Adrenal gland (tissue), 12 donors: Measurements from ENCODE around the gene EXD3. TPM values are rescaled to one million over a fixed set of nuclear protein-coding genes. Genes with fewer than 3 reads are reported as not detected.

Experiments
- DNase-seq, 7 donors: peaks; one replicate each; pipeline ENCODE4 v3.0.0-alpha.2; 2019 to 2020
- H3K27ac ChIP-seq, 5 donors: fragments of 200-600 bp; sonication (generic) in 4 of 5; 1 replicate in 3 of 5; 2 replicates in 2 of 5; pipeline versions ENCODE4 v1.5.1 to v1.8.0; 2016 to 2020; ENCODE audit warnings: mild to moderate bottlenecking in 1 of 5
- H3K27me3 ChIP-seq: fragments of 200-600 bp; 2 replicates; pipeline ENCODE4 v1.8.0; 2021
- H3K36me3 ChIP-seq, 2 donors: fragments of 200-600 bp; replicated peaks in 1 of 2; 1 replicate in 1 of 2; 2 replicates in 1 of 2; pipeline versions ENCODE4 v1.5.1 to v1.8.0; 2018 to 2022
- H3K4me1 ChIP-seq, 2 donors: fragments of 200-600 bp; replicated peaks in 1 of 2; 1 replicate in 1 of 2; 2 replicates in 1 of 2; pipeline versions ENCODE4 v1.5.1 to v1.8.0; 2018 to 2021
- H3K4me3 ChIP-seq, 4 donors: fragments of 200-600 bp; sonication (generic) in 3 of 4; one replicate each; pipeline ENCODE4 v1.5.1; 2016 to 2018
- H3K9me3 ChIP-seq, 3 donors: fragments of 200-600 bp; sonication (generic) in 1 of 3; replicated peaks in 1 of 3; 1 replicate in 2 of 3; 2 replicates in 1 of 3; pipeline versions ENCODE4 v1.5.1 to v1.8.0; 2016 to 2021
- CTCF ChIP-seq, 6 experiments: fragments of 450-650 bp in 4 of 6; fragments of 200-600 bp in 2 of 6; sonication (generic) in 1 of 6; IDR thresholded peaks; 1 replicate in 5 of 6; 2 replicates in 1 of 6; pipeline versions ENCODE4 v1.5.1 to v1.8.0; 2016 to 2021; ENCODE audit warnings: antibody characterized with exemption in 6 of 6, mild to moderate bottlenecking in 2 of 6, moderate library complexity in 1 of 6
- POLR2A ChIP-seq, 2 donors: fragments of 450-650 bp; IDR thresholded peaks; one replicate each; pipeline ENCODE4 v1.6.1; 2017; ENCODE audit warnings: antibody characterized with exemption in 2 of 2, mild to moderate bottlenecking in 2 of 2, moderate library complexity in 1 of 2
- WGBS, 4 donors: extraction: QIAGEN DNeasy Blood & Tissue Kit in 2 of 4; methylation state at CpG; one replicate each; pipeline versions ENCODE4 v1.1.5 to v1.1.7; 2013 to 2017; 5-methylcytosine and 5-hydroxymethylcytosine counted together
- intact Hi-C, 2 donors: fragments of 100-400 bp; cut with DNase I; formaldehyde crosslinking; loops; one replicate each; pipeline versions ENCODE4 v1.14.1 to v1.15.0; 2022 to 2023
- polyA plus RNA-seq, 3 donors: library from polyadenylated mRNA; stranded (reverse); fragments of 200-250 nt in 2 of 3; fragments of 350-450 nt in 1 of 3; fragmentation: Illumina TruSeq in 1 of 3; extraction: RNeasy Lipid Tissue Mini Kit (QIAGEN cat#74804) in 1 of 3; gene quantifications; one replicate each; pipeline ENCODE4 v1.2.3, GENCODE V29; 2013 to 2014
- total RNA-seq, 9 donors: library from RNA; depleted of rRNA in 4 of 9; stranded (reverse); fragments of >200 nt in 4 of 9; fragments of 120-200 nt in 1 of 9; fragmentation: NEBNext Ultra II Directional in 1 of 9; extraction: Animal tissue kit (Norgen Biotek cat#: 25700) in 1 of 9; gene quantifications; one replicate each; pipeline versions ENCODE4 v1.1.0 to v1.2.4, GENCODE V29; 2013 to 2023
- donor health status: healthy with polysubstance abuse.
- donor health status: Bipolar disorder and iron deficiency.
- donor health status: DM: yes; HTN: yes; CAD: no.
- donor health status: DM: no; HTN: no; CAD: no.
- donor health status: DM: no; HTN: no; CAD: no.
- donor health status: DM: yes; HTN: yes; CAD: no.

Gene EXD3
- total and polyA plus RNA-seq, 12 donors, result 1.2 to 111 (median 23.9) TPM

DNA sequence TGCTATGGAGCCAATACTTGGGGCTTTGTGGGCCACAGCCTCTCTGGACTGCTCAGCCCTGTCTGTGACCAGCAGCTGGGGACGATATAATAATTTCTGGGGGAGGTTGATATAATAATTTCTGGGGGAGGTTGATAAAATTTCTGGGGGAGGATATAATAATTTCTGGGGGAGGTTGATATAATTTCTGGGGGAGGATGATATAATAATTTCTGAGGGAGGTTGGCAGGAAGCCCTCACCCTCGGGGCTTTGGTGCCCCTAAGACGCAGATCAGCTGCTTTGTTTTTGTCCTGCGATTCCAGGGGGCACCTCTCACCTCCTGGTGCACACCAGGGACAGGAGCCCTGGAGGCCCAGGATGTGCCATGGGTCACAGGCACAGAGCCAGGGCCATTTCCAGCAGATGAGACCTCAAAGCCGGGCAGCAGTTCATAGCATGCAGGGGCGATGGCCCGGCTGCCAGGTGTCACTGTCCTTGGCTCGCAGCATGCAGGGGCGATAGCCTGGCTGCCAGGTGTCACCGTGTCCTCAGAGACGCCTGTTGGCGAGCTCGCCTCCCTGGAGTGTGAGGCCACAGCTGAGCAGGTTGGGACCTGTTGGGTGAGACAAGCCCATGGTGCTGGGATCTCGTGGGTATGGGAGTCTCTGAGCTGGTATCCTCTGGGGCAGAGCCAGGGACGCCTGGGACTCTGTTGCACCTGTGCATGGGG, 149.2 kb downstream of the EXD3 start:
- peaks cover 4 to 18% of the 10 kb centered on the region in 2 donors for H3K4me1 ChIP-seq
- peaks cover 4% of the 10 kb centered on the region for H3K27me3 ChIP-seq
- H3K4me3 ChIP-seq, result no peak overlapping the region
- intact Hi-C loops, result no loop called here
- peak in 1 of 7 donors; percentile 19 for DNase-seq
- no peaks in the 10 kb centered on the region for H3K9me3 ChIP-seq
- no peak overlapping the region for H3K27ac ChIP-seq
- TF ChIP-seq CTCF (IDR thresholded peaks at IDR 0.05) (no peak), POLR2A (IDR thresholded peaks at IDR 0.05) (no peak)
- peaks cover 0 to 21% of the 10 kb centered on the region in 2 donors for H3K36me3 ChIP-seq
- 68 to 87% (median 75%) methylated on average over 8 to 15 of the region's 15 CpGs for WGBS, 4 donors

- Histone ChIP-seq H3K4me1 (peaks cover 4 to 23% of the 10 kb centered on the region in 2 donors), H3K36me3 (peaks cover 0 to 21% of the 10 kb centered on the region in 2 donors), H3K27ac (no peak overlapping the region), H3K9me3 (no peaks in the 10 kb centered on the region), H3K4me3 (no peak overlapping the region), H3K27me3 (no peaks in the 10 kb centered on the region)
- 80 to 88% (median 83%) methylated on average over 4 to 13 of the region's 13 CpGs for WGBS, 4 donors
- intact Hi-C loops, result no loop called here
- TF ChIP-seq CTCF (IDR thresholded peaks at IDR 0.05) (no peak), POLR2A (IDR thresholded peaks at IDR 0.05) (no peak)
- no peak for DNase-seq
These were observed 149.9 kb downstream of the EXD3 start for GRCh38 chr9:137273095-137273490.

DNA sequence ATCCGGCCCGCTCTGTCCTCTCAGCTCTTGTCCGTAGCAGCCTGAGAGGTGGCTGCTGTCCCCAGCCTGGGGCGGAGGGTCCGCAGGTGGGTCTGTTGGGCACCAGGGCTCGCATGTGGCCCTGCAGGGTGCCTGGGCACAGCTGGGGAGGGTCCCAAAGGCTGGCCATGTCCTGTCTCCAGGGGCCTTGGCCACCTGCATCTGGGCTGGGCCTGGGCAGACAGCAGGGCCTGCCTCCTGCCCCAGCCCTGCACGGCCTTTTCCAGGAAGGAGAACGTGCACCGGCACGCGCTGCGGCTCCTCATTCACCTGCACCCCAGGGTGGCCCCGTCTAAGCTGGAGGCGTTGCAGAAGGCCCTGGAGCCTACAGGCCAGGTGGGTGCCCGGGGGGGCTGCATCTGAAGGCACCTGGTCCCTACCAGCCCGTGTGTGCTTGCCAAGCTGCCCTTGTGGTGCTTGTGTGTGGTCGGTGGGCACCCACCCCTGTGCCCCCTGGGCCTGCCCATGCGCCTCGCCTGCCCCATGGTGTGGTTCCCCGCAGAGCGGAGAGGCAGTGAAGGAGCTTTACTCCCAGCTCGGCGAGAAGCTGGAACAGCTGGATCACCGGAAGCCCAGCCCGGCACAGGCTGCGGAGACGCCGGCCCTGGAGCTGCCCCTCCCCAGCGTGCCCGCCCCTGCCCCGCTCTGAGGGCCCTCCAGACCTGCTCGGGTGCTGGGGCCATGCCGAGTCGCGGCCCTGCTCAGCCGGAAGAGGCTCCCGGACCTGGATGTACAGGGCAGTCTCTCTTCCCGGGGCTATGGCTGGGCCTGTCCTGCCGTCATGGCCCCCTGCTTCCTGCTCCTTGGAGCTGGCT, 150.5 kb downstream of the EXD3 start:
- H3K27me3 ChIP-seq, result no peaks in the 10 kb centered on the region
- peaks cover 4 to 23% of the 10 kb centered on the region in 2 donors for H3K4me1 ChIP-seq
- intact Hi-C loops, result no loop called here
- no peaks in the 10 kb centered on the region for H3K9me3 ChIP-seq
- peaks cover 0 to 21% of the 10 kb centered on the region in 2 donors for H3K36me3 ChIP-seq
- 92 to 96% (median 94%) methylated on average over 8 to 39 of the region's 39 CpGs for WGBS, 4 donors
- TF ChIP-seq CTCF (IDR thresholded peaks at IDR 0.05) (no peak), POLR2A (IDR thresholded peaks at IDR 0.05) (no peak)
- H3K27ac ChIP-seq, result no peak overlapping the region
- no peak overlapping the region for H3K4me3 ChIP-seq
- peak in 1 of 7 donors; percentile 16 for DNase-seq

DNA sequence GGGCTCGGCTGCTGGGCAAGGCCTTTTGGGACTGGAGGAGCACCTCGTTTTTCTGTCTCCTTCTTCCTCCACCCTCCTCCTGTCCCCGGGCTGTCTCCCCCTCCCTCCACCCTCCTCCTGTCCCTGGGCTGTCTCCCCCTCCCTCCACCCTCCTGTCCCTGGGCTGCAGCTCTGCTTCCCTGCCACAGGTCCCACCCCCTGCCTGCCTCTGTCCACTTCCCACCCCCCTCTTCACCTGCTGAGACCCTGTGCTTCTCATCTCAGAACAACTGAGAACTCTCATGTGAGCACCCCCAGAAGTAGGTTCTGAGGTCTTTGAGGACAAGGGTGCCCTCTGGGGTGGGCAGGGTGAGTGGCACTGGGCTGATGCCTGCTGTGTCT, 151.3 kb downstream of the EXD3 start:
- no peaks in the 10 kb centered on the region for H3K9me3 ChIP-seq
- H3K36me3 ChIP-seq, result peaks cover 0 to 26% of the 10 kb centered on the region in 2 donors
- 36 to 56% (median 41%) methylated on average over 3 of the region's 3 CpGs for WGBS, 4 donors
- H3K4me3 ChIP-seq, result no peak overlapping the region
- intact Hi-C loops, result no loop called here
- no peak overlapping the region for H3K27ac ChIP-seq
- DNase-seq, result no peak
- TF ChIP-seq POLR2A (IDR thresholded peaks at IDR 0.05), result no peak
- no peak for TF ChIP-seq CTCF (IDR thresholded peaks at IDR 0.05)
- H3K4me1 ChIP-seq, result peaks cover 4 to 22% of the 10 kb centered on the region in 2 donors
- H3K27me3 ChIP-seq, result no peaks in the 10 kb centered on the region
